Measurements from ENCODE around the gene IL31. TPM values are rescaled to one million over a fixed set of nuclear protein-coding genes. Genes with fewer than 3 reads are reported as not detected.

IL31 gene
- total and polyA plus RNA-seq, 8 donors, result not detected

DNA sequence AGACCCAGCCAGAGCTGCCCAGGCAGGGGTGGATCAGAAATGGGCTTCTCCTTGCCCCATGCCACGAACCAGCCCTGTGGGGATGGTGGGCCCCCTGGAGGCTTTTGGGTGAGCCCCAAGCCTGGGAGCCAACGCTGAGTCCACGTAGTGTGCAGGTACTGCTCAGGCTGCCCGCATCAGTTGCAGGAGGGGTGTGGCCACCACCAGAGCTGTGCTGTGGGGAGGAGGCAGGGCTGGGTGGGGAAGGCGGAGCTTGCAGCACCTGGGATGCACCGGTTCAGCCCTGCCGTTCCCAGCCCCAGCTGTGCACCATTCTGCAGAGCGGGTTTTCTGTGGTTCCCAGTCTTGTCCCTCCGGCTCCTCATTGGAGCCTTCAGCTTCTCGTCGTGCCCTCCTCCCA is 36.3 kb downstream of the IL31 start:
- DNase-seq, result peak in 1 of 2 donors; percentile 79
- Histone ChIP-seq H3K4me1 (no peaks in the 10 kb centered on the region), H3K27me3 (no peaks in the 10 kb centered on the region), H3K9me3 (no peaks in the 10 kb centered on the region), H3K27ac (no peak overlapping the region), H3K4me3 (no peak overlapping the region), H3K36me3 (peaks cover 78 to 100% (median 98%) of the 10 kb centered on the region in 4 donors)
- no peak for TF ChIP-seq EP300 (IDR thresholded peaks at IDR 0.05)
- TF ChIP-seq, protein P1, sequence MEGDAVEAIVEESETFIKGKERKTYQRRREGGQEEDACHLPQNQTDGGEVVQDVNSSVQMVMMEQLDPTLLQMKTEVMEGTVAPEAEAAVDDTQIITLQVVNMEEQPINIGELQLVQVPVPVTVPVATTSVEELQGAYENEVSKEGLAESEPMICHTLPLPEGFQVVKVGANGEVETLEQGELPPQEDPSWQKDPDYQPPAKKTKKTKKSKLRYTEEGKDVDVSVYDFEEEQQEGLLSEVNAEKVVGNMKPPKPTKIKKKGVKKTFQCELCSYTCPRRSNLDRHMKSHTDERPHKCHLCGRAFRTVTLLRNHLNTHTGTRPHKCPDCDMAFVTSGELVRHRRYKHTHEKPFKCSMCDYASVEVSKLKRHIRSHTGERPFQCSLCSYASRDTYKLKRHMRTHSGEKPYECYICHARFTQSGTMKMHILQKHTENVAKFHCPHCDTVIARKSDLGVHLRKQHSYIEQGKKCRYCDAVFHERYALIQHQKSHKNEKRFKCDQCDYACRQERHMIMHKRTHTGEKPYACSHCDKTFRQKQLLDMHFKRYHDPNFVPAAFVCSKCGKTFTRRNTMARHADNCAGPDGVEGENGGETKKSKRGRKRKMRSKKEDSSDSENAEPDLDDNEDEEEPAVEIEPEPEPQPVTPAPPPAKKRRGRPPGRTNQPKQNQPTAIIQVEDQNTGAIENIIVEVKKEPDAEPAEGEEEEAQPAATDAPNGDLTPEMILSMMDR (IDR thresholded peaks at IDR 0.05), result no peak
- TF ChIP-seq POLR2AphosphoS5 (IDR thresholded peaks at IDR 0.05), result no peak
- TF ChIP-seq POLR2A (IDR thresholded peaks at IDR 0.05), result no peak
- WGBS, 5 donors, result 48 to 74% (median 61%) methylated on average over 8 to 11 of the region's 11 CpGs
- intact Hi-C loops (cut with DNase I; ENCODE audit: low total_unique reads), result no loop called here

DNA sequence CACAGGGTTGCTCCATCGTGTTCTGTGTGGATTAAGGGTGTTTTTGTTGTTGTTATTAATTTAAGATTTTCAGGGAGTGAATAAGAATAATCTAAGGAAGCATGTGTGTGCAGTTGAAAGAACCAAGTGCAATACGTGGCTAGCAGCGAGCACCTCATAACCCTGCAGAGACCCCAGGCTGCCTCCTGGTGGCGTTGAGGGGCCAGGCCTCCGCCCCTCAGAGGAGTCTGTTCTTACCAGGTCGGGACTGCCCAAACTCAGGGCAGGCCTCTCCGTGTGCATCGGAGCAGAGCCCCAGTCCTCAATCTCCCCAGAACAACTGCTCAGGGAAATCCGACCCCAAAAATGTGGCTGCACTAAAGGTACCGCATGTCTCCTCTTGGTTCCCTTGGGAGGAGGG is 36.8 kb downstream of the IL31 start:
- intact Hi-C loops (cut with DNase I; ENCODE audit: low total_unique reads), result no loop called here
- H3K4me1 ChIP-seq, result no peaks in the 10 kb centered on the region
- 78 to 88% (median 82%) methylated on average over 9 to 10 of the region's 10 CpGs for WGBS, 5 donors

DNA sequence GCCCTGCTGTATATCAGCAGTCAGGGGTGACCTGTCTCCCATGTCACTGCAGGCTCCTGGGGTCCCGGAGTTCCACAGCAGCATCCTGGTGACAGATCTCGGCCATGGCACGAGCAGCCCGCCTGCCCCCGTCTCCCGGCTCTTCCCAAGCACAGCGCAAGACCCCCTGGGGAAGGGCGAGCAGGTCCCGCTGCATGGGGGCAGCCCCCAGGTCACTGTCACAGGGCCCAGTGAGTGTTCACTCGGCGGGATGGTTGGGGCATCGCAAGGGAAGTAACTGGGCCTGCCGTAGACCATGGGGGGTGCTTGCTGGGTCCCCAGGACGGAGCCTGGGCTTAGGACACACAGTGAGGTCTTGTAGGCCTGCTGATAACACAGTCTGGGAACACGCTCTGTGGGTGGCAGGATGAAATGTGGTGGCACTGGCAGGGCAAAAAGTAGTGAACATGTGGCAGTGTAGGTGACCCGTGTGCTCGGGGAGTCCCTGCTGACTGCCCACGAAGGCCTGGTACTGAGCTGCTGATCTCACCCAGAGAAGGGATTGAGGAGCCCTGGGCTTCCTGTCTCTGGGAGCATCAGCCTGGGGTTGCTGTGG is 38.5 kb downstream of the IL31 start:
- Histone ChIP-seq H3K4me3 (no peak overlapping the region), H3K9me3 (no peaks in the 10 kb centered on the region), H3K36me3 (peaks cover 66 to 100% (median 98%) of the 10 kb centered on the region in 4 donors), H3K27ac (peak overlapping the region in 1 of 5 donors; percentile 4), H3K4me1 (no peaks in the 10 kb centered on the region), H3K27me3 (no peaks in the 10 kb centered on the region)
- no peak for DNase-seq
- TF ChIP-seq POLR2AphosphoS5 (IDR thresholded peaks at IDR 0.05) (no peak), POLR2A (IDR thresholded peaks at IDR 0.05) (no peak), EP300 (IDR thresholded peaks at IDR 0.05) (no peak)
- TF ChIP-seq, protein P1 (IDR thresholded peaks at IDR 0.05), result no peak
- 96 to 98% (median 97%) methylated on average over 9 to 18 of the region's 18 CpGs for WGBS, 5 donors
- intact Hi-C loops (cut with DNase I; ENCODE audit: low total_unique reads), result no loop called here

More for the DNA sequence above, 36.8 kb downstream of the IL31 start:
- Histone ChIP-seq H3K9me3 (no peaks in the 10 kb centered on the region), H3K27me3 (no peaks in the 10 kb centered on the region), H3K4me3 (no peak overlapping the region), H3K27ac (no peak overlapping the region), H3K36me3 (peaks cover 78 to 100% (median 98%) of the 10 kb centered on the region in 4 donors)
- no peak for DNase-seq
- no peak for TF ChIP-seq POLR2A (IDR thresholded peaks at IDR 0.05)

GRCh38 chr12:122133192-122133950 is 40.6 kb downstream of the IL31 start:
- peaks cover 69 to 100% (median 99%) of the 10 kb centered on the region in 4 donors for H3K36me3 ChIP-seq
- intact Hi-C loops (cut with DNase I; ENCODE audit: low total_unique reads), result no loop called here

More at GRCh38 chr12:122133192-122133950, 40.6 kb downstream of the IL31 start:
- no peak for DNase-seq
- TF ChIP-seq EP300 (IDR thresholded peaks at IDR 0.05), result no peak
- TF ChIP-seq POLR2A (IDR thresholded peaks at IDR 0.05), result no peak
- TF ChIP-seq, protein P1 (IDR thresholded peaks at IDR 0.05), result no peak
- TF ChIP-seq POLR2AphosphoS5 (IDR thresholded peaks at IDR 0.05), result no peak
- Histone ChIP-seq H3K27ac (no peak overlapping the region), H3K27me3 (no peaks in the 10 kb centered on the region), H3K4me1 (no peaks in the 10 kb centered on the region), H3K9me3 (no peaks in the 10 kb centered on the region), H3K4me3 (no peak overlapping the region)
- WGBS, 5 donors, result 76 to 82% (median 78%) methylated on average over 27 to 28 of the region's 28 CpGs

Data from stomach (tissue), 9 donors.